Ovary (tissue), 9 donors: ENCODE measurements around the gene CD8B2. TPM values are rescaled to one million over a fixed set of nuclear protein-coding genes. Genes with fewer than 3 reads are reported as not detected.
"Not testable (repeated sequence)": the region's sequence is repeated elsewhere in the genome, so short reads cannot be mapped to it uniquely, and the experiment has no call there.

Experiments used
- DNase-seq, 5 donors: peaks; one replicate each; pipeline ENCODE4 v3.0.0-alpha.2; 2019 to 2020
- H3K27ac ChIP-seq, 2 donors: fragments of 200-600 bp; one replicate each; pipeline versions ENCODE4 v1.5.1 to v1.8.0; 2019 to 2022
- H3K27me3 ChIP-seq: fragments of 200-600 bp; one replicate; pipeline ENCODE4 v1.8.0; 2022
- H3K36me3 ChIP-seq: fragments of 200-600 bp; sonication (generic); one replicate; pipeline ENCODE4 v1.5.1; 2019
- H3K4me1 ChIP-seq: one replicate; pipeline ENCODE4 v1.8.1; 2013; ENCODE audit warnings: mild to moderate bottlenecking, moderate library complexity; ENCODE audit not compliant: insufficient read depth
- H3K4me3 ChIP-seq: fragments of 200-600 bp; sonication (generic); one replicate; pipeline ENCODE4 v1.5.1; 2017
- H3K9me3 ChIP-seq, 2 donors: fragments of 200-600 bp in 1 of 2; sonication (generic) in 1 of 2; one replicate each; pipeline versions ENCODE4 v1.5.1 to v1.8.1; 2013 to 2019; ENCODE audit warnings: mild to moderate bottlenecking in 1 of 2, moderate library complexity in 1 of 2
- CTCF ChIP-seq, 3 donors: fragments of 450-650 bp in 2 of 3; fragments of 200-600 bp in 1 of 3; IDR thresholded peaks; one replicate each; pipeline versions ENCODE4 v1.5.1 to v1.8.0; 2016 to 2022; ENCODE audit warnings: antibody characterized with exemption in 3 of 3, mild to moderate bottlenecking in 1 of 3
- EP300 ChIP-seq: sonication (generic); formaldehyde crosslinking; IDR thresholded peaks from one replicate; pipeline ENCODE4 v1.6.1; 2017; ENCODE audit warnings: antibody characterized with exemption
- POLR2A ChIP-seq: fragments of 450-650 bp; IDR thresholded peaks from one replicate; pipeline ENCODE4 v1.6.1; 2017; ENCODE audit warnings: antibody characterized with exemption, mild to moderate bottlenecking, moderate library complexity
- WGBS, 3 donors: extraction: QIAGEN DNeasy Blood & Tissue Kit in 1 of 3; methylation state at CpG; one replicate each; pipeline versions ENCODE4 v1.1.5 to v1.1.7; 2013 to 2017; 5-methylcytosine and 5-hydroxymethylcytosine counted together
- intact Hi-C, 4 donors: fragments of 100-400 bp; cut with DNase I; formaldehyde crosslinking; loops; one replicate each; pipeline versions ENCODE4 v1.11.0 to v1.15.1; 2022 to 2023
- polyA plus RNA-seq, 2 donors: library from polyadenylated mRNA; stranded (reverse); fragments of 200-250 nt in 1 of 2; fragments of 350-450 nt in 1 of 2; fragmentation: Illumina TruSeq in 1 of 2; extraction: RNeasy Lipid Tissue Mini Kit (QIAGEN cat#74804) in 1 of 2; gene quantifications; one replicate each; pipeline ENCODE4 v1.2.3, GENCODE V29; 2013 to 2014
- total RNA-seq, 7 donors: library from RNA; depleted of rRNA in 2 of 7; stranded (reverse); fragments of >200 nt in 2 of 7; fragmentation: NEBNext Ultra II Directional in 3 of 7; extraction: Animal tissue kit (Norgen Biotek cat#: 25700) in 3 of 7; gene quantifications; one replicate each; pipeline versions ENCODE4 v1.1.0 to v1.2.4, GENCODE V29; 2016 to 2023
- donor health status: DM: no; HTN: no; CAD: no; lungs with moderate emphysema.
- donor health status: DM: no; HTN: no; CAD: no.
- donor health status: Bipolar disorder and iron deficiency.
- donor health status: DM: yes; HTN: yes; CAD: no.
- donor health status: DM: no; HTN: no; CAD: no.
- donor health status: DM: yes; HTN: yes; CAD: no.

CD8B2 gene
- total and polyA plus RNA-seq, 9 donors = 0.07 TPM; not detected in 8

DNA sequence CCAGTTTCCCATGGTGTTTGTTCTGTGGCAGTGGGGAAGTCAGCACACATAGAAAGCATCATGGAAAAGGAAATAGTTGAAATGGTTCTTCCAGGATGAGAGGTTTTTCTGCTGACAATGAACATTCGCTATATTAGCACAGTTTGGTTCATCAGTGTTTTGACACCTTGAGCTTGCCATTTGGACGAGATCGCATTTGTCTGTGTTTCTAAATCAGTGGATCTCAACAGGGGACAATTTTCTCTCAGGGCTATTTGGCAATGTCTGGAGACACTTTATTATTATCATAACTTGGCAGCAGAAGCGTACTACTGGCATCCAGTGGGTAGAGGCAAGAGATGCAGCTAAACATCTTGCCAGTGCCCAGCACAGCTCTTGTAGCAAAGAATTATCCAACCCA lies 74.6 kb downstream of the CD8B2 start:
- H3K27me3 ChIP-seq = no peaks in the 10 kb centered on the region
- intact Hi-C loops = no loop called here
- H3K4me1 ChIP-seq = peaks cover 12% of the 10 kb centered on the region
- no peak overlapping the region for H3K27ac ChIP-seq
- no peak overlapping the region for H3K4me3 ChIP-seq
- TF ChIP-seq POLR2A = no peak
- TF ChIP-seq EP300 = no peak
- no peak for TF ChIP-seq CTCF (IDR thresholded peaks at IDR 0.05)
- H3K36me3 ChIP-seq = no peaks in the 10 kb centered on the region
- no peaks in the 10 kb centered on the region for H3K9me3 ChIP-seq
- DNase-seq = no peak
- 62 to 77% (median 67%) methylated on average over 4 of the region's 4 CpGs for WGBS, 3 donors

DNA sequence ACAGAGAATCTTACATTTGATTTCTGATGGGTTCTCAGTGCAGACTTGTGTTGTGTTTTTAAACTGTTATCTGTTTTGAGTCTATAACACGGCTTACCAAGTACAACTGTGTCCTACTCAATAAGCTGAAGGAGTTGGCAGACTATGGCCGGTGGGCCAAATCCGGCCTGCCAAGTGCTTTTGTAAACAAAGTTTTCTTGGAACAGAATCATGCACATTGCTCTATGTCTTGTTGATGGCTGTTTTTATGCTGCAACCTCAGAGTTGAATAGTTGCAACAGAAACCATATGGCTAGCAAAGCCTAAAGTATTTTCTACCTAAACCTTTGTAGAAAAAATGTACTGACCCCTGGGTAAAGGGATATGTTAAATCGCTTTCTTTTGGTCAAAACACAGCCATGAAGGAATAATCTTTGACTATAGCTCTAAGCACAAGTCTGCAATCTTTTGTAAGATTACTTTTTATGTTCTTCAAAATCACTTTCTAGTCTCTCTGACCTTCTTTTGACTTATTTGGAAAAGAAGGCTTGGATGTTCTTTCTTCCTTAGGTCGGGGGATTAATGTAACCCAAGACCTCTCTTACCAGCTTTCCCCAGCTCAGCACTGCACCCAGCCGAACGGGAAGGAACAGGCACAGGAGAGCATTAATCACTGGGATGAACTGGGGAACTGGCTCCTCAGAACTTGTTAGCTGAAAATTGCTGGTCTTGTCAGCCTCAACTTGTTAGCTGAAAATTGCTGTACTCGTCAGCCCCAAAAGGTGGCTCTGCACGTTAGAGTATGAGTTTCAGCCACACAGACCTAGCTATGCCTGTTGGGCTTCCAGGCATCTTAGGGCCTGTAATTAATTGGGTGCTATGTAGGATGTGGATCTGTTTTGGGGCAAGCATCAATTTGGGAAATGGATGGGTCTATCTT lies 75.4 kb downstream of the CD8B2 start:
- TF ChIP-seq POLR2A (no peak), EP300 (no peak), CTCF (IDR thresholded peaks at IDR 0.05) (no peak)
- no peaks in the 10 kb centered on the region for H3K27me3 ChIP-seq
- peaks cover 12% of the 10 kb centered on the region for H3K4me1 ChIP-seq
- H3K4me3 ChIP-seq = no peak overlapping the region
- peak overlapping the region in 1 of 2 donors; percentile 12 for H3K27ac ChIP-seq
- no peaks in the 10 kb centered on the region for H3K36me3 ChIP-seq
- 7 to 14% (median 10%) methylated on average over 9 of the region's 9 CpGs for WGBS, 3 donors
- intact Hi-C loops = no loop called here
- DNase-seq = no peak
- H3K9me3 ChIP-seq = no peaks in the 10 kb centered on the region

DNA sequence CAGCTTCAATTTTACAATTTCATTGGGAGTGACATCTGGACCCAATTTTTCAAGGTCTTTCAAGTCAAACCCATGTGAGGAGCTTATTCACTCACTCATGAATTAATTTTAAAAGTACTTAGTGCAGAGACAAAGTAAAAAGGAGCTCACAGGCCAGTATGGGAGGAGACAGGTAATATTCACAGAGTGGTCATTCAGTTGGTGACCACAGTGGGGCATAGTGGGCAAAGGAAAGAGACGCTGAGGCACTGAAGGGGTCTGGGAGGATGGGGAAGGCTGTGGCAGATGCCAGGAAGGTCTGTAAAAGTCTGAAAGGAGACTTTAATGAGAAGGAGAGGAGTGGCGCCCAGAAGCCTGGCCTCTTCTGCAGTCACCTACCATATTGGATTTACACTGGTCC lies 76.0 kb downstream of the CD8B2 start:
- H3K36me3 ChIP-seq = no peaks in the 10 kb centered on the region
- WGBS, 3 donors = 77 to 89% (median 80%) methylated on average over 2 of the region's 2 CpGs
- H3K4me1 ChIP-seq = peaks cover 12% of the 10 kb centered on the region
- DNase-seq = no peak
- H3K27ac ChIP-seq = peak overlapping the region in 1 of 2 donors; percentile 12
- TF ChIP-seq CTCF (IDR thresholded peaks at IDR 0.05) (no peak), POLR2A (no peak), EP300 (no peak)
- no peak overlapping the region for H3K4me3 ChIP-seq
- H3K27me3 ChIP-seq = no peaks in the 10 kb centered on the region
- H3K9me3 ChIP-seq = no peaks in the 10 kb centered on the region
- intact Hi-C loops = no loop called here

- Histone ChIP-seq H3K4me3 (no peak overlapping the region), H3K9me3 (no peaks in the 10 kb centered on the region), H3K4me1 (peaks cover 12% of the 10 kb centered on the region), H3K27ac (no peak overlapping the region), H3K27me3 (no peaks in the 10 kb centered on the region), H3K36me3 (no peaks in the 10 kb centered on the region)
- intact Hi-C loops = no loop called here
- no peak for DNase-seq
- WGBS, 3 donors = 71 to 76% (median 75%) methylated on average over 2 of the region's 2 CpGs
- TF ChIP-seq EP300 = no peak
Observed at GRCh38 chr2:106565599-106565998, 78.4 kb downstream of the CD8B2 start.

DNA sequence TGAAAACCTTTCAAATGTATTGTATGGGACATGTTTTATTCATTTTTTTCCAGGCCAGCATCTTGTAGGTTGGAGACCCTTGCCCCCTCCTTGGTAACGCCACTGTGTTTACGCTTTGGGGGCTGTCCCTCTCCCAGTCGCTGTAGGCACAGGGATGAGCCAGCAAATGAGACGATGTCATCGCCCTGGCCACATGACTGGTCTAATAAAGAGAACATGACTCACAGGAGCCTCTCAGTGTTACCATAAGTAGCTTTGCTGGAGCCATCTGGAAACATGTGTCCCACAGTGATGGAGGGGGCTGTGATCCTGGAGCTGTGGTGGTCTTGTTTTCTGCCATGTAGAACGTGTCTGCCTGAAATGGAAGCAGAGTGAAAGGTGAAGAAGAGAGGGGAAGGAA lies 78.9 kb downstream of the CD8B2 start:
- no peak for TF ChIP-seq POLR2A
- no peak for TF ChIP-seq EP300
- TF ChIP-seq CTCF (IDR thresholded peaks at IDR 0.05) = no peak
- 73 to 77% (median 75%) methylated on average over 6 of the region's 6 CpGs for WGBS, 3 donors
- Histone ChIP-seq H3K27me3 (no peaks in the 10 kb centered on the region), H3K36me3 (no peaks in the 10 kb centered on the region), H3K4me3 (no peak overlapping the region), H3K27ac (no peak overlapping the region), H3K4me1 (peaks cover 12% of the 10 kb centered on the region), H3K9me3 (no peaks in the 10 kb centered on the region)
- intact Hi-C loops = no loop called here
- DNase-seq = no peak

DNA sequence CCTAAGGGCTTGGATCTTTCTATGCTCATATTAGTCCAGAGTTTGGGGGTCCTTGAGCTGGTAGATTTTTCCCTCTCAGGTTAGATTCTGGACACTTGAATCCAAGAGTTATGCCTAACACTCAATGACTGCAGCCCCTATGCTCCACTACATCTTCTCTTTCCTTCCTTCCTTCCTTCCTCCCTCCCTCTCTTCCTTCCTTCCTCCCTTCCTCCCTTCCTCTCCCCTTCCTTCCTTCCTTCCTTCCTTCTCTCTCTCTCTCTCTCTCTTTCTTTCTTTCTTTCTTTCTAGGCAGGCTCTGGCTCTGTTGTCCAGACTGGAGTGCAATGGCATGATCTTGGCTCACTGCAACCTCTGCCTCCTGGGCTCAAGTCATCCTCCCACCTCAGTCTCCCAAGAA lies 79.3 kb downstream of the CD8B2 start:
- H3K4me3 ChIP-seq, intact Hi-C loops, H3K9me3 ChIP-seq, H3K36me3 ChIP-seq, H3K27me3 ChIP-seq, H3K27ac ChIP-seq, DNase-seq: not testable (repeated sequence)
- peaks cover 12% of the 10 kb centered on the region for H3K4me1 ChIP-seq
